Measurements from ENCODE around the gene MYO1E.

GRCh38 chr15:59259137-59259943, 113.3 kb downstream of the MYO1E start:
- TF ChIP-seq POLR2AphosphoS5 (IDR thresholded peaks at IDR 0.05; ENCODE audit: low read depth, low read length) (no peak), POLR2A (IDR thresholded peaks at IDR 0.05; ENCODE audit: low read depth, low read length) (no peak), TAF1 (IDR thresholded peaks at IDR 0.05; ENCODE audit: low read depth, low read length) (no peak)
